ENCODE results near the gene FOXJ3. TPM values are rescaled to one million over a fixed set of nuclear protein-coding genes. Genes with fewer than 3 reads are reported as not detected.

Gene FOXJ3
- total and polyA plus RNA-seq, 10 donors = 8.9 to 85.8 (median 57.3) TPM

- H3K27ac ChIP-seq = no peak overlapping the region
- peaks cover 0 to 54% (median 14%) of the 10 kb centered on the region in 6 donors for H3K36me3 ChIP-seq
- H3K9me3 ChIP-seq = no peaks in the 10 kb centered on the region
- H3K4me3 ChIP-seq = no peak overlapping the region
- intact Hi-C loops (cut with DNase I; ENCODE audit: low total_unique reads) = loop anchor here (10.0 kb wide), 2 partner anchors 158 to 602 kb away; partner anchors contain the start of gene FOXJ3
- H3K27me3 ChIP-seq (replicated peaks in 1 of 7) = no peaks in the 10 kb centered on the region
- WGBS, 5 donors = 82 to 88% (median 83%) methylated on average over 4 of the region's 4 CpGs
- H3K4me1 ChIP-seq = peaks cover 9 to 31% (median 19%) of the 10 kb centered on the region in 6 donors
- no peak for TF ChIP-seq POLR2AphosphoS5 (IDR thresholded peaks at IDR 0.05)
- TF ChIP-seq CTCF (IDR thresholded peaks at IDR 0.05 in 8 of 11, conservative IDR thresholded peaks at IDR 0.05 in 3 of 11) = peak in 9 of 11 experiments; percentile 12 to 76 (median 60)
- no peak for DNase-seq
Measured at GRCh38 chr1:42176902-42177519, 158.0 kb downstream of the FOXJ3 start.

- intact Hi-C loops (cut with DNase I; ENCODE audit: low total_unique reads) = loop anchor here (10.0 kb wide), 2 partner anchors 159 to 601 kb away; partner anchors contain the start of gene FOXJ3
- Histone ChIP-seq H3K36me3 (peaks cover 0 to 38% (median 5%) of the 10 kb centered on the region in 6 donors), H3K27ac (no peak overlapping the region), H3K9me3 (no peaks in the 10 kb centered on the region), H3K4me3 (no peak overlapping the region), H3K4me1 (peaks cover 9 to 47% (median 32%) of the 10 kb centered on the region in 6 donors), H3K27me3 (replicated peaks in 1 of 7) (no peaks in the 10 kb centered on the region)
- 91 to 97% (median 96%) methylated on average over 7 of the region's 7 CpGs for WGBS, 5 donors
- no peak for DNase-seq
- TF ChIP-seq POLR2AphosphoS5 (IDR thresholded peaks at IDR 0.05) (no peak), POLR2A (IDR thresholded peaks at IDR 0.05) (no peak), CTCF (IDR thresholded peaks at IDR 0.05 in 8 of 11, conservative IDR thresholded peaks at IDR 0.05 in 3 of 11) (no peak)
Measured at GRCh38 chr1:42175314-42176054, 159.6 kb downstream of the FOXJ3 start.

GRCh38 chr1:42173961-42174735 lies 160.9 kb downstream of the FOXJ3 start:
- Histone ChIP-seq H3K36me3 (peaks cover 0 to 25% (median 0%) of the 10 kb centered on the region in 6 donors), H3K27me3 (replicated peaks in 1 of 7) (no peaks in the 10 kb centered on the region), H3K27ac (peak overlapping the region in 4 of 8 donors; percentile 68 to 79 (median 75)), H3K9me3 (no peaks in the 10 kb centered on the region), H3K4me3 (no peak overlapping the region), H3K4me1 (peaks cover 9 to 55% (median 35%) of the 10 kb centered on the region in 6 donors)
- intact Hi-C loops (cut with DNase I; ENCODE audit: low total_unique reads) = loop anchor here (10.0 kb wide), 2 partner anchors 161 to 599 kb away; partner anchors contain the start of gene FOXJ3
- 76 to 90% (median 85%) methylated on average over 8 of the region's 8 CpGs for WGBS, 5 donors
- TF ChIP-seq CTCF (IDR thresholded peaks at IDR 0.05 in 8 of 11, conservative IDR thresholded peaks at IDR 0.05 in 3 of 11) (no peak), POLR2AphosphoS5 (IDR thresholded peaks at IDR 0.05) (no peak), POLR2A (IDR thresholded peaks at IDR 0.05) (no peak)
- no peak for DNase-seq

Measured in spleen (tissue), 11 donors.